SU-DHL-6 (cell line): ENCODE data around the gene CTDSP1.

Experiments
- H2AFZ ChIP-seq: fragments of 200-600 bp; sonication (generic); 2 replicates; pipeline ENCODE4 v1.6.1; 2014; ENCODE audit warnings: low read depth, mild to moderate bottlenecking, moderate library complexity, mixed read lengths, antibody characterized with exemption, low read length; ENCODE audit not compliant: severe bottlenecking
- H3F3A ChIP-seq: fragments of 200-600 bp; shearing (Covaris generic); 2 replicates; pipeline ENCODE4 v1.6.0; 2016; ENCODE audit warnings: antibody characterized with exemption, mild to moderate bottlenecking; ENCODE audit not compliant: insufficient read depth
- H3K27ac ChIP-seq: fragments of 200-600 bp; sonication (generic); 2 replicates; pipeline ENCODE4 v1.5.1; 2016; ENCODE audit warnings: low read depth, mild to moderate bottlenecking, low read length, moderate library complexity, mixed read lengths
- H3K27me3 ChIP-seq: fragments of 200-600 bp; sonication (generic), shearing (Covaris generic); 2 replicates; pipeline ENCODE4 v1.6.0; 2014; ENCODE audit warnings: mild to moderate bottlenecking, low read length
- H3K36me3 ChIP-seq: fragments of 200-600 bp; sonication (generic); 2 replicates; pipeline ENCODE4 v1.6.1; 2014; ENCODE audit warnings: mild to moderate bottlenecking, low read length, mixed read lengths
- H3K4me2 ChIP-seq: fragments of 300-600, 200-600 bp; shearing (Covaris generic), sonication (generic); 2 replicates; pipeline ENCODE4 v1.6.0; 2014; ENCODE audit warnings: low read length, low read depth, mild to moderate bottlenecking; ENCODE audit not compliant: poor library complexity, severe bottlenecking
- H3K4me3 ChIP-seq: fragments of 200-600 bp; sonication (generic); 2 replicates; pipeline ENCODE4 v1.5.1; 2014; ENCODE audit warnings: antibody characterized with exemption, low read length, mild to moderate bottlenecking, mixed read lengths; ENCODE audit not compliant: insufficient read depth, poor library complexity, severe bottlenecking
- H3K79me2 ChIP-seq: fragments of 200-600 bp; sonication (generic); 2 replicates; pipeline ENCODE4 v1.6.1; 2014; ENCODE audit warnings: mild to moderate bottlenecking, low read length, moderate library complexity; ENCODE audit not compliant: insufficient read depth
- H3K9ac ChIP-seq: fragments of 200-600 bp; sonication (generic); 2 replicates; pipeline ENCODE4 v1.7.0; 2014; ENCODE audit warnings: mild to moderate bottlenecking, low read length
- H3K9me2 ChIP-seq: fragments of 200-600 bp; sonication (generic); replicated peaks from 2 replicates; pipeline ENCODE4 v1.6.1; 2014; ENCODE audit warnings: low read length; ENCODE audit not compliant: insufficient read depth
- H3K9me3 ChIP-seq: fragments of 200-600 bp; sonication (generic); 2 replicates; pipeline ENCODE4 v1.6.1; 2014; ENCODE audit warnings: low read length, mixed read lengths; ENCODE audit not compliant: insufficient read depth
- H4K20me1 ChIP-seq: fragments of 200-600 bp; sonication (generic); 2 replicates; pipeline ENCODE4 v1.6.1; 2014; ENCODE audit warnings: low read depth, mild to moderate bottlenecking, antibody characterized with exemption, low read length, moderate library complexity, mixed read lengths
- EZH2phosphoT487 ChIP-seq: fragments of 200-600 bp; sonication (generic), shearing (Covaris generic); conservative IDR thresholded peaks from 2 replicates; pipeline ENCODE4 v1.6.1; 2018; ENCODE audit warnings: mild to moderate bottlenecking, antibody characterized with exemption, low read length, moderate library complexity, mixed read lengths
- TF ChIP-seq, protein P1 (sequence below): fragments of 200-600 bp; sonication (generic); IDR thresholded peaks from one replicate; pipeline ENCODE4 v1.5.1; 2017; ENCODE audit warnings: antibody characterized with exemption, mild to moderate bottlenecking, low read length, moderate library complexity; ENCODE audit not compliant: insufficient read depth, poor library complexity, severe bottlenecking

Gene CTDSP1

DNA sequence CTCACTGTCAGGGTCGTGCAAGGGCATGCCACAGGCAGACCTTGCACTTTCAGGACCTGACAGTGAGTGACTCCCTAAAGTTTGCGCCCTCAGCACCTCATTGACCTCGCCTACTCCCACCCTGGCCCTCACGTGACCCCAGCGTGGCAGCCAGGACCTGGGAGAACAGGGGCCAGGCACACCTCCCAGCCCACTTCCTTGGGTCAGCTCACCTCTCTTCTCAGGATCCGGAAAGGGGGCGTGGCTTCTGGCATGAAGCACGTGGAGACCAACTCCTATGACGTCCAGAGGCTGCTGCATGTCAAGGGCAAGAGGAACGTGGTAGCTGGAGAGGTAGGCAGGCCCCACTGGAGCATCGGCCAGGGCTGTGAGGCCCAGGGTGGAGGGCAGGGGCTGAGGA is 28.1 kb downstream of the CTDSP1 start:
- no peak overlapping the region for H2AFZ ChIP-seq
- no peak overlapping the region for H3K4me2 ChIP-seq
- TF ChIP-seq EZH2phosphoT487, result no peak
- TF ChIP-seq, protein P1, sequence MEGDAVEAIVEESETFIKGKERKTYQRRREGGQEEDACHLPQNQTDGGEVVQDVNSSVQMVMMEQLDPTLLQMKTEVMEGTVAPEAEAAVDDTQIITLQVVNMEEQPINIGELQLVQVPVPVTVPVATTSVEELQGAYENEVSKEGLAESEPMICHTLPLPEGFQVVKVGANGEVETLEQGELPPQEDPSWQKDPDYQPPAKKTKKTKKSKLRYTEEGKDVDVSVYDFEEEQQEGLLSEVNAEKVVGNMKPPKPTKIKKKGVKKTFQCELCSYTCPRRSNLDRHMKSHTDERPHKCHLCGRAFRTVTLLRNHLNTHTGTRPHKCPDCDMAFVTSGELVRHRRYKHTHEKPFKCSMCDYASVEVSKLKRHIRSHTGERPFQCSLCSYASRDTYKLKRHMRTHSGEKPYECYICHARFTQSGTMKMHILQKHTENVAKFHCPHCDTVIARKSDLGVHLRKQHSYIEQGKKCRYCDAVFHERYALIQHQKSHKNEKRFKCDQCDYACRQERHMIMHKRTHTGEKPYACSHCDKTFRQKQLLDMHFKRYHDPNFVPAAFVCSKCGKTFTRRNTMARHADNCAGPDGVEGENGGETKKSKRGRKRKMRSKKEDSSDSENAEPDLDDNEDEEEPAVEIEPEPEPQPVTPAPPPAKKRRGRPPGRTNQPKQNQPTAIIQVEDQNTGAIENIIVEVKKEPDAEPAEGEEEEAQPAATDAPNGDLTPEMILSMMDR, result no peak
- no peaks in the 10 kb centered on the region for H3K36me3 ChIP-seq
- no peaks in the 10 kb centered on the region for H4K20me1 ChIP-seq
- no peak overlapping the region for H3K27ac ChIP-seq
- H3K9ac ChIP-seq, result no peak overlapping the region
- no peaks in the 10 kb centered on the region for H3K9me3 ChIP-seq
- no peaks in the 10 kb centered on the region for H3K27me3 ChIP-seq
- no peak overlapping the region for H3K4me3 ChIP-seq
- no peaks in the 10 kb centered on the region for H3K9me2 ChIP-seq
- no peaks in the 10 kb centered on the region for H3F3A ChIP-seq
- H3K79me2 ChIP-seq, result no peaks in the 10 kb centered on the region

- no peaks in the 10 kb centered on the region for H3K27me3 ChIP-seq
- no peaks in the 10 kb centered on the region for H3K9me2 ChIP-seq
- H3K4me3 ChIP-seq, result no peak overlapping the region
- H3F3A ChIP-seq, result no peaks in the 10 kb centered on the region
- no peaks in the 10 kb centered on the region for H3K9me3 ChIP-seq
- H3K79me2 ChIP-seq, result no peaks in the 10 kb centered on the region
- H2AFZ ChIP-seq, result no peak overlapping the region
- no peak overlapping the region for H3K9ac ChIP-seq
- TF ChIP-seq, protein P1, result no peak
- TF ChIP-seq EZH2phosphoT487, result no peak
- no peak overlapping the region for H3K27ac ChIP-seq
- H3K4me2 ChIP-seq, result no peak overlapping the region
- no peaks in the 10 kb centered on the region for H4K20me1 ChIP-seq
- H3K36me3 ChIP-seq, result no peaks in the 10 kb centered on the region
Observed at GRCh38 chr2:218428846-218429558, 29.3 kb downstream of the CTDSP1 start.

DNA sequence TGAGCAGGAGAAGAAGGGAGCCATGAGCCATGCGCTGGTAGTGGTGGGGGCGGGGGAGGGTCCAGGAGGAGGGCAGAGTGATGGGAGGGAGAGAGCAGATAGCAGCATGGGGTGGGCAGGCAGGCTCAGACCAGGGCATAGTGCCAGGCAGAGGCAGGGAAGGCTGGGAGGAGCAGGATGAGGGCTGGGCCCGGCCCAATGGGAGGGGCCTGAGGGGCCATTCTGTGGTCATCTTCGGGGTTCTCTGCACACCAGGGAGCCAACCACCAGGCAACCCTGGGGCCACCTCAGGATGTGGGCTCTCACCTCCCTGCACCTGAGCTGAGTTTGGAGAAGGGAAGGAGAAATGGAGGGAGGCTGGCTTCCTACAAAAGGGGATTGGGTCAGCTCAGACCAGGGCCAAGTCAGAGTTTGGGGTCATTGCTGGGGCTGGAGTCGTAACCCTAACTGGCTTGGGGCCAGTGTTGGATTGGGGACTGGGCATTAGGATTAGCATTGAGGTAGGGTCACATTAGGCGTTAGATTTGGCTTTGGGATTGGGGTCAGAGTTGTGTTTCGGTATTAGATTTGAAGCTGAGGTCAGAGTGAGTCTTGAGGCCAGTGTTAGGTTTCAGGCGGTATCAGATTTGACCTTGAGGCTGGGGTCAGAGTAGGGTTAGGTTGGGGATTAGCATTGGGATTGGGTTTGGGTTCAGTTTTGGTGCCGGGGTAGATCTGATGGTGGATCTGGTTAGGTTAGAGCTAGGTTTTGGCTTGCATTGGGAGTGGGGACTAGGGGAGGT is 30.4 kb downstream of the CTDSP1 start:
- Histone ChIP-seq H3K9me2 (no peaks in the 10 kb centered on the region), H3K9me3 (no peaks in the 10 kb centered on the region), H3F3A (no peaks in the 10 kb centered on the region), H3K36me3 (no peaks in the 10 kb centered on the region), H3K9ac (no peak overlapping the region), H4K20me1 (no peaks in the 10 kb centered on the region), H3K4me2 (no peak overlapping the region), H3K27me3 (no peaks in the 10 kb centered on the region), H3K4me3 (no peak overlapping the region), H2AFZ (no peak overlapping the region), H3K27ac (no peak overlapping the region), H3K79me2 (no peaks in the 10 kb centered on the region)
- TF ChIP-seq, protein P1, result no peak
- TF ChIP-seq EZH2phosphoT487, result no peak
